ENCODE data around the gene R3HCC1L. TPM values are rescaled to one million over a fixed set of nuclear protein-coding genes. Genes with fewer than 3 reads are reported as not detected.
"Not testable (repeated sequence)": the region's sequence is repeated elsewhere in the genome, so short reads cannot be mapped to it uniquely, and the experiment has no call there.

Gene R3HCC1L
- total and polyA plus RNA-seq, 2 donors (not counting 1 experiment from before 2014, with no cell fraction given), result 11.6 to 25.1 TPM

DNA sequence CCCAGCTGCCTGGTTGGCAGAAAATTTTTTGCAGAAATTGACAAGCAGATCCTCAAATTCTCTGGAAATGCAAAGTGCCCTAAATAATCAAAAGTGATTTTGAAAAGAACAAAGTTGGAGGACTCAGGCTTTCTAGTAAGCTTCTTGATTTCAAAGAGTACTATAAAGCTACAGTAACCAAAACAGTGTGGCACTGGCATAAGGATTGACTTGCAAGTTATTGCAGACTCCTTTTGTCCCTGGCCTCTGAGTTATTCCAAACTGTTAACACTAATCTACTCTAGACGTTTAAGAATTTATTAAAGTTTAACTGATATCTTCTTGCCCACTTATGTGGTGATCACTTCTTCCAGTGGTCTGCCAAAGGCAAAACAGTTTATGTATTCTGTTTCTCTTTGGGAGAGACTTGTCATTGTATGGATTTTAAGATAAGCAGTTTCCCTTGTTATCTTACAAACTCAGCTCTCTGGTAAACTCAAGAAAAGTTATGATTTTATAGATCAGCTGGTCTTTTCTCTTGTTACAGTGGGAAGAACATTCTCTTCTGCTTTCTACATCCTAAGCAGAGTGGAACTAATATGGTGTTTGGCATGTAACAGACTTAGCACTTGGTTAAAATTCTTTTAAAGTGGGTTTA, 92.2 kb downstream of the R3HCC1L start:
- Histone ChIP-seq H3K79me2 (ENCODE audit: control insufficient read depth, insufficient read depth, low read length) (peaks cover 26% of the 10 kb centered on the region), H3K4me3 (ENCODE audit: control extremely low read depth in 1 of 5, extremely low read depth in 1 of 5, insufficient read depth in 1 of 5, low read depth in 2 of 5, low read length in 4 of 5) (no peak overlapping the region), H3K9me3 (ENCODE audit: control extremely low read depth in 1 of 3, control insufficient read depth in 2 of 3, insufficient read depth in 1 of 3, low read length in 2 of 3) (peaks cover 0 to 4% (median 0%) of the 10 kb centered on the region in 3 donors), H4K20me1 (ENCODE audit: control insufficient read depth, insufficient read depth, low read length, poor library complexity, severe bottlenecking) (peaks cover 13% of the 10 kb centered on the region), H3K4me2 (replicated peaks; ENCODE audit: low read depth, low read length, poor library complexity, severe bottlenecking) (no peak overlapping the region), H3K4me1 (ENCODE audit: control insufficient read depth in 2 of 2, insufficient read depth in 2 of 2, low read length in 2 of 2) (no peaks in the 10 kb centered on the region), H3K9ac (ENCODE audit: low read length) (no peak overlapping the region), H3K27ac (ENCODE audit: low read length in 2 of 2) (no peak overlapping the region), H3K36me3 (replicated peaks in 1 of 2; ENCODE audit: control extremely low read depth in 1 of 2, control insufficient read depth in 1 of 2, extremely low read depth in 1 of 2, insufficient read depth in 2 of 2, low read length in 1 of 2) (peaks cover 8 to 9% of the 10 kb centered on the region in 2 experiments), H3K27me3 (replicated peaks in 1 of 4; ENCODE audit: control extremely low read depth in 1 of 4, control insufficient read depth in 3 of 4, insufficient read depth in 4 of 4, low read length in 3 of 4) (no peaks in the 10 kb centered on the region), H2AFZ (ENCODE audit: insufficient read depth, low read depth, low read length, poor library complexity, severe bottlenecking) (no peak overlapping the region)
- Mint-ChIP-seq H3K4me3 (no peak overlapping the region), H3K27me3 (no peaks in the 10 kb centered on the region), H3K9me3 (ENCODE audit: insufficient read depth) (no peaks in the 10 kb centered on the region), H3K4me1 (peaks cover 17% of the 10 kb centered on the region), H3K27ac (no peak overlapping the region)
- WGBS (ENCODE audit: insufficient coverage), result no CpG with 5 or more reads among the region's 1 CpG
- ATAC-seq (ENCODE audit: low read depth), result no peak
- intact Hi-C loops (cut with micrococcal nuclease), result no loop called here
- ChIA-PET CTCF (no interaction called here), POLR2A (interaction anchor here (0.7 kb wide), 1 partner anchor 55 kb away, joined by 5 read pairs; no protein-coding TSS in a partner anchor)
- no peak for DNase-seq
- TF ChIP-seq, protein P1, sequence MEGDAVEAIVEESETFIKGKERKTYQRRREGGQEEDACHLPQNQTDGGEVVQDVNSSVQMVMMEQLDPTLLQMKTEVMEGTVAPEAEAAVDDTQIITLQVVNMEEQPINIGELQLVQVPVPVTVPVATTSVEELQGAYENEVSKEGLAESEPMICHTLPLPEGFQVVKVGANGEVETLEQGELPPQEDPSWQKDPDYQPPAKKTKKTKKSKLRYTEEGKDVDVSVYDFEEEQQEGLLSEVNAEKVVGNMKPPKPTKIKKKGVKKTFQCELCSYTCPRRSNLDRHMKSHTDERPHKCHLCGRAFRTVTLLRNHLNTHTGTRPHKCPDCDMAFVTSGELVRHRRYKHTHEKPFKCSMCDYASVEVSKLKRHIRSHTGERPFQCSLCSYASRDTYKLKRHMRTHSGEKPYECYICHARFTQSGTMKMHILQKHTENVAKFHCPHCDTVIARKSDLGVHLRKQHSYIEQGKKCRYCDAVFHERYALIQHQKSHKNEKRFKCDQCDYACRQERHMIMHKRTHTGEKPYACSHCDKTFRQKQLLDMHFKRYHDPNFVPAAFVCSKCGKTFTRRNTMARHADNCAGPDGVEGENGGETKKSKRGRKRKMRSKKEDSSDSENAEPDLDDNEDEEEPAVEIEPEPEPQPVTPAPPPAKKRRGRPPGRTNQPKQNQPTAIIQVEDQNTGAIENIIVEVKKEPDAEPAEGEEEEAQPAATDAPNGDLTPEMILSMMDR (IDR thresholded peaks at IDR 0.05), result no peak
- TF ChIP-seq EZH2 (IDR thresholded peaks at IDR 0.05; ENCODE audit: borderline replicate concordance, insufficient read depth, low read depth, low read length, poor library complexity, severe bottlenecking), result no peak

DNA sequence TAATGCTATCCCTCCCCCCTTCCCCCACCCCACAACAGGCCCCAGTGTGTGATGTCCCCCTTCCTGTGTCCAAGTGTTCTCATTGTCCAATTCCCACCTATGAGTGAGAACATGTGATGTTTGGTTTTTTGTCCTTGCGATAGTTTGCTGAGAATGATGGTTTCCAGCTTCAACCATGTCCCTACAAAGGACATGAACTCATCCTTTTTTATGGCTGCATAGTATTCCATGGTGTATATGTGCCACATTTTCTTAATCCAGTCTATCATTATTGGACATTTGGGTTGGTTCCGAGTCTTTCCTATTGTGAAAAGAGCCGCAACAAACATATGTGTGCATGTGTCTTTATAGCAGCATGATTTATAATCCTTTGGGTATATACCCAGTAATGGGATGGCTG, 93.3 kb downstream of the R3HCC1L start:
- POLR2A ChIA-PET; H3K4me3 Mint-ChIP-seq; H3K27me3 Mint-ChIP-seq; H3K9ac ChIP-seq (ENCODE audit: low read length); ATAC-seq (ENCODE audit: low read depth); DNase-seq; H3K9me3 ChIP-seq (ENCODE audit: control extremely low read depth in 1 of 3, control insufficient read depth in 2 of 3, insufficient read depth in 1 of 3, low read length in 2 of 3); CTCF ChIA-PET; H3K4me3 ChIP-seq (ENCODE audit: control extremely low read depth in 1 of 5, extremely low read depth in 1 of 5, insufficient read depth in 1 of 5, low read depth in 2 of 5, low read length in 4 of 5); H3K4me2 ChIP-seq (replicated peaks; ENCODE audit: low read depth, low read length, poor library complexity, severe bottlenecking); H3K9me3 Mint-ChIP-seq (ENCODE audit: insufficient read depth); H3K4me1 ChIP-seq (ENCODE audit: control insufficient read depth in 2 of 2, insufficient read depth in 2 of 2, low read length in 2 of 2); H2AFZ ChIP-seq (ENCODE audit: insufficient read depth, low read depth, low read length, poor library complexity, severe bottlenecking); H3K27me3 ChIP-seq (replicated peaks in 1 of 4; ENCODE audit: control extremely low read depth in 1 of 4, control insufficient read depth in 3 of 4, insufficient read depth in 4 of 4, low read length in 3 of 4); intact Hi-C loops (cut with micrococcal nuclease); H3K27ac Mint-ChIP-seq; H3K27ac ChIP-seq (ENCODE audit: low read length in 2 of 2); H3K36me3 ChIP-seq (replicated peaks in 1 of 2; ENCODE audit: control extremely low read depth in 1 of 2, control insufficient read depth in 1 of 2, extremely low read depth in 1 of 2, insufficient read depth in 2 of 2, low read length in 1 of 2): not testable (repeated sequence)
- WGBS (ENCODE audit: insufficient coverage), result no CpG with 5 or more reads among the region's 3 CpGs
- peaks cover 26% of the 10 kb centered on the region for H3K79me2 ChIP-seq (ENCODE audit: control insufficient read depth, insufficient read depth, low read length)
- peaks cover 17% of the 10 kb centered on the region for H3K4me1 Mint-ChIP-seq
- H4K20me1 ChIP-seq (ENCODE audit: control insufficient read depth, insufficient read depth, low read length, poor library complexity, severe bottlenecking), result peaks cover 13% of the 10 kb centered on the region

DNA sequence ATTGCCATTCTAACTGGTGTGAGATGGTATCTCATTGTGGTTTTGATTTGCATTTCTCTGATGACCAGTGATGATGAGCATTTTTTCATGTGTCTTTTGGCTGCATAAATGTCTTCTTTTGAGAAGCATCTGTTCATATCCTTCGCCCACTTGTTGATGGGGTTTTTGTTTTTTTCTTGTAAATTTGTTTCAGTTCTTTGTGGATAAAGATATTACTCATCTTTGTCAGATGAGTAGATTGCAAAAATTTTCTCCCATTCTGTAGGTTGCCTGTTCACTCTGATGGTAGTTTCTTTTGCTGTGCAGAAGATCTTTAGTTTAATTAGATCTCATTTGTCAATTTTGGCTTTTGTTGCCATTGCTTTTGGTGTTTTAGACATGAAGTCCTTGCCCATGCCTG, 93.8 kb downstream of the R3HCC1L start:
- H3K4me3 ChIP-seq (ENCODE audit: control extremely low read depth in 1 of 5, extremely low read depth in 1 of 5, insufficient read depth in 1 of 5, low read depth in 2 of 5, low read length in 4 of 5); H3K4me1 ChIP-seq (ENCODE audit: control insufficient read depth in 2 of 2, insufficient read depth in 2 of 2, low read length in 2 of 2); intact Hi-C loops (cut with micrococcal nuclease); H3K9me3 Mint-ChIP-seq (ENCODE audit: insufficient read depth); CTCF ChIA-PET; DNase-seq; H3K36me3 ChIP-seq (replicated peaks in 1 of 2; ENCODE audit: control extremely low read depth in 1 of 2, control insufficient read depth in 1 of 2, extremely low read depth in 1 of 2, insufficient read depth in 2 of 2, low read length in 1 of 2); H3K27ac ChIP-seq (ENCODE audit: low read length in 2 of 2); H3K9me3 ChIP-seq (ENCODE audit: control extremely low read depth in 1 of 3, control insufficient read depth in 2 of 3, insufficient read depth in 1 of 3, low read length in 2 of 3); POLR2A ChIA-PET; H3K27ac Mint-ChIP-seq; H3K4me3 Mint-ChIP-seq; H3K4me2 ChIP-seq (replicated peaks; ENCODE audit: low read depth, low read length, poor library complexity, severe bottlenecking); H3K27me3 ChIP-seq (replicated peaks in 1 of 4; ENCODE audit: control extremely low read depth in 1 of 4, control insufficient read depth in 3 of 4, insufficient read depth in 4 of 4, low read length in 3 of 4); ATAC-seq (ENCODE audit: low read depth); H3K9ac ChIP-seq (ENCODE audit: low read length); H3K27me3 Mint-ChIP-seq; H2AFZ ChIP-seq (ENCODE audit: insufficient read depth, low read depth, low read length, poor library complexity, severe bottlenecking): not testable (repeated sequence)
- Histone ChIP-seq H3K79me2 (ENCODE audit: control insufficient read depth, insufficient read depth, low read length) (peaks cover 24% of the 10 kb centered on the region), H4K20me1 (ENCODE audit: control insufficient read depth, insufficient read depth, low read length, poor library complexity, severe bottlenecking) (peaks cover 12% of the 10 kb centered on the region)
- WGBS (ENCODE audit: insufficient coverage), result no CpG with 5 or more reads among the region's 1 CpG
- peaks cover 16% of the 10 kb centered on the region for H3K4me1 Mint-ChIP-seq
